ENCODE results near the gene OLFM2. TPM values are rescaled to one million over a fixed set of nuclear protein-coding genes. Genes with fewer than 3 reads are reported as not detected.
"Not testable (repeated sequence)": the region's sequence is repeated elsewhere in the genome, so short reads cannot be mapped to it uniquely, and the experiment has no call there.

OLFM2 gene
- total RNA-seq, 2 experiments from 2014 or later: 11.3 to 12.5 TPM

GRCh38 chr19:9820034-9820433, 116.3 kb downstream of the OLFM2 start:
- H3K4me1 Mint-ChIP-seq: peaks cover 34% of the 10 kb centered on the region
- CTCF ChIA-PET: interaction anchor here (0.6 kb wide), 1 partner anchor 95 kb away, joined by 3 read pairs; no protein-coding TSS in a partner anchor
- DNase-seq, H3K9me3 Mint-ChIP-seq, POLR2A ChIA-PET, H3K27me3 Mint-ChIP-seq: not testable (repeated sequence)
- H3K36me3 Mint-ChIP-seq (ENCODE audit: low read depth): peaks cover 32% of the 10 kb centered on the region
- peak overlapping the region; percentile 97 for H3K27ac Mint-ChIP-seq
- peak overlapping the region; percentile 87 for H3K4me3 Mint-ChIP-seq

DNA sequence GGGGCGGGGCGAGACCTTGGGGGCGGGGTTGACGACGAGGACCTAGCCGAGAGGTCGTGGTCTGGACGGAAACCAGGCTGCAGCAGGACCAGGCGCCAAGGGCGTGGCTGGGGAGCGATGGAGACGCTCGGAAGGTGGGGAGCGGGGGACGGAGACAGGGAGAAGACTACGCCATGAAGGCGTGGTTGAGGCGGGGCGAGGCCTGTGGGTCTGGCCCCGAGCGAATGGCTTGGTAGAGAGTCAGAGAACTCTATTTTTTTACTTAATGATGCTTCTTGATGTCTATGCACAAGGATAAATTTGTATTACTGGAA, 116.8 kb downstream of the OLFM2 start:
- peak overlapping the region; percentile 97 for H3K27ac Mint-ChIP-seq
- POLR2A ChIA-PET: interaction anchor here (0.6 kb wide), 1 partner anchor 51 kb away, joined by 4 read pairs; the partner anchor contains the start of gene ZNF846
- H3K9me3 Mint-ChIP-seq: peaks cover 11% of the 10 kb centered on the region
- peaks cover 34% of the 10 kb centered on the region for H3K4me1 Mint-ChIP-seq
- peaks cover 37% of the 10 kb centered on the region for H3K36me3 Mint-ChIP-seq (ENCODE audit: low read depth)
- peak overlapping the region; percentile 87 for H3K4me3 Mint-ChIP-seq
- no peaks in the 10 kb centered on the region for H3K27me3 Mint-ChIP-seq
- DNase-seq: no peak
- CTCF ChIA-PET: interaction anchor here (1.7 kb wide), 1 partner anchor 12 kb away, joined by 7 read pairs; no protein-coding TSS in a partner anchor

GRCh38 chr19:9818734-9819595, 117.3 kb downstream of the OLFM2 start, which contains the start of gene FBXL12:
TSS of gene FBXL12 (minus strand) at chr19:9819079. CDS start at chr19:9818813, 266 bp downstream.
- Mint-ChIP-seq H3K27ac (peak within 1 kb of the TSS; percentile 97), H3K36me3 (ENCODE audit: low read depth) (peaks cover 40% of the 10 kb centered on the region), H3K4me3 (peak within 1 kb of the TSS; percentile 87), H3K4me1 (peaks cover 34% of the 10 kb centered on the region), H3K9me3 (peaks cover 12% of the 10 kb centered on the region), H3K27me3 (no peaks in the 10 kb centered on the region)
- CTCF ChIA-PET: interaction anchor here (0.5 to 1.7 kb wide), 5 partner anchors 11 to 773 kb away, joined by 3 to 7 read pairs (median 3); no protein-coding TSS in a partner anchor
- DNase-seq: peak; percentile 100
- POLR2A ChIA-PET: interaction anchor here (0.6 kb wide), 2 partner anchors 44 to 50 kb away, joined by 4 read pairs; partner anchors contain the start of gene ZNF846

- peak overlapping the region; percentile 97 for H3K27ac Mint-ChIP-seq
- peaks cover 31% of the 10 kb centered on the region for H3K4me1 Mint-ChIP-seq
- DNase-seq: no peak
- peaks cover 14% of the 10 kb centered on the region for H3K9me3 Mint-ChIP-seq
- ChIA-PET CTCF (interaction anchor here (0.5 to 1.7 kb wide), 5 partner anchors 10 to 774 kb away, joined by 3 to 7 read pairs (median 3); no protein-coding TSS in a partner anchor), POLR2A (interaction anchor here (0.6 to 0.8 kb wide), 2 partner anchors 9 to 44 kb away, joined by 3 to 4 read pairs; no protein-coding TSS in a partner anchor)
- H3K27me3 Mint-ChIP-seq: no peaks in the 10 kb centered on the region
- H3K36me3 Mint-ChIP-seq (ENCODE audit: low read depth): peaks cover 43% of the 10 kb centered on the region
- peak overlapping the region; percentile 87 for H3K4me3 Mint-ChIP-seq
Measured at GRCh38 chr19:9818175-9818733, 118.1 kb downstream of the OLFM2 start.

- peaks cover 20% of the 10 kb centered on the region for H3K4me1 Mint-ChIP-seq
- no peak overlapping the region for H3K27ac Mint-ChIP-seq
- peaks cover 57% of the 10 kb centered on the region for H3K36me3 Mint-ChIP-seq (ENCODE audit: low read depth)
- no peak for DNase-seq
- peaks cover 7% of the 10 kb centered on the region for H3K9me3 Mint-ChIP-seq
- no peak overlapping the region for H3K4me3 Mint-ChIP-seq
- ChIA-PET POLR2A (no interaction called here), CTCF (interaction anchor here (1.3 kb wide), 1 partner anchor 186 kb away, joined by 4 read pairs; no protein-coding TSS in a partner anchor)
- no peaks in the 10 kb centered on the region for H3K27me3 Mint-ChIP-seq
Measured at GRCh38 chr19:9811139-9811538, 125.2 kb downstream of the OLFM2 start.

- H3K9me3 Mint-ChIP-seq: peaks cover 3% of the 10 kb centered on the region
- no peaks in the 10 kb centered on the region for H3K27me3 Mint-ChIP-seq
- DNase-seq: peak; percentile 63
- H3K4me1 Mint-ChIP-seq: peaks cover 20% of the 10 kb centered on the region
- H3K4me3 Mint-ChIP-seq: no peak overlapping the region
- H3K27ac Mint-ChIP-seq: peak overlapping the region; percentile 84
- H3K36me3 Mint-ChIP-seq (ENCODE audit: low read depth): peaks cover 41% of the 10 kb centered on the region
- ChIA-PET CTCF (interaction anchor here (0.6 to 2.3 kb wide), 4 partner anchors 9 to 330 kb away, joined by 3 to 7 read pairs (median 4); partner anchors contain the start of gene FBXL12), POLR2A (interaction anchor here (0.9 kb wide), 1 partner anchor 9 kb away, joined by 3 read pairs; no protein-coding TSS in a partner anchor)
Measured at GRCh38 chr19:9808855-9809824, 127.2 kb downstream of the OLFM2 start.

- Mint-ChIP-seq H3K36me3 (ENCODE audit: low read depth) (peaks cover 28% of the 10 kb centered on the region), H3K4me1 (peaks cover 20% of the 10 kb centered on the region), H3K4me3 (no peak overlapping the region), H3K27me3 (no peaks in the 10 kb centered on the region), H3K9me3 (no peaks in the 10 kb centered on the region), H3K27ac (no peak overlapping the region)
- CTCF ChIA-PET: interaction anchor here (0.9 to 2.3 kb wide), 3 partner anchors 10 to 12 kb away, joined by 3 to 7 read pairs (median 7); partner anchors contain the start of gene FBXL12
- no peak for DNase-seq
- POLR2A ChIA-PET: no interaction called here
Measured at GRCh38 chr19:9806803-9807202, 129.5 kb downstream of the OLFM2 start.

Other genes with a start within 250 kb of the OLFM2 start
- 1 to 10 TPM; 6.9 to 8.2 TPM for gene ZNF846, start 167.8 kb downstream of the OLFM2 start, total RNA-seq
- 10 to 100 TPM; 20.9 to 25.6 TPM for gene FBXL12, start 117.4 kb downstream of the OLFM2 start, total RNA-seq
- gene UBL5, start 108.6 kb downstream of the OLFM2 start, total RNA-seq: 100 to 1,000 TPM; 313 to 349 TPM
- gene PIN1, start 101.2 kb downstream of the OLFM2 start, total RNA-seq: 10 to 100 TPM; 87.1 to 92.5 TPM
- under 1 TPM; 0.40 to 0.57 TPM for gene COL5A3, start 74.0 kb upstream of the OLFM2 start, total RNA-seq
- gene RDH8, start 77.0 kb upstream of the OLFM2 start, total RNA-seq: not detected
- 100 to 1,000 TPM; 100 to 108 TPM for gene SHFL, start 149.8 kb upstream of the OLFM2 start, total RNA-seq
- 1 to 10 TPM in 1 of 2 experiments, under 1 TPM in 1; 0.99 to 1.3 TPM for gene ANGPTL6, start 166.2 kb upstream of the OLFM2 start, total RNA-seq
- 10 to 100 TPM; 77.8 to 77.9 TPM for gene PPAN, start 169.8 kb upstream of the OLFM2 start, total RNA-seq
- 10 to 100 TPM; 39.1 to 43.1 TPM for gene P2RY11, start 175.2 kb upstream of the OLFM2 start, total RNA-seq
- gene EIF3G, start 183.4 kb upstream of the OLFM2 start, total RNA-seq: 100 to 1,000 TPM; 228 to 230 TPM